ENCODE data around the gene RPL18.
"Not testable (repeated sequence)": the region's sequence is repeated elsewhere in the genome, so short reads cannot be mapped to it uniquely, and the experiment has no call there.

The RPL18 gene

GRCh38 chr19:48577908-48578307 is 41.1 kb downstream of the RPL18 start:
- not testable (repeated sequence) for DNase-seq (ENCODE audit: low read depth)

DNA sequence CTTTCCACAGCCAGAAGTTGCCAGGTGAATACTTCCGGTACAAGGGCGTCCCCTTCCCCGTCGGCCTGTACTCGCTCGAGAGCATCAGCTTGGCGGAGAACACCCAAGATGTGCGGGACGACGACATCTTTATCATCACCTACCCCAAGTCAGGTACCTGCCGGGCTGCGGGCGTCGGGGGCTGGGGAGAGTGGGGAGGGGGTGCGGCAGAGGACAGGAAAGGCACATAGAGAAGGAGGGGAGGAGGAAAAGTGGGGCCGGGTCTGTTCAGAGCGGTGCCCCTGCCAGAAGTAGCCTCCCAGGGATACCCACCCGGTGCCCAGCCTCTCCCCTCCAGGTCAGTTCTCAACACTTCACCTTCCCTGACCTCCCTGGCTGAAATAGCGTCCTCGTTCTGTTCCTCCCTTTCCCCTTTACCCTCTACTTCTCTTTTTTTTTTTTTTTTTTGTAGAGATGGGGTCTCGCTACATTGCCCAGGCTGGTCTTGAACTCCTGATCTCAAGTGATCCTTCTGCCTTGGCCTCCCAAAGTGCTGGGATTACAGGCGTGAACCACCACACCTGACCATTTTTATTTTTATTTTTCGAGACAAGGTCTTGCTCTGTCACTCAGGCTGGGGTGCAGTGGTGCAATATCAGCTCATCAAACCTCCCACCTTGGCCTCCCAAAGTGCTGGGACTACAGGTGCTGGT is 42.9 kb downstream of the RPL18 start:
- DNase-seq (ENCODE audit: low read depth): no peak

GRCh38 chr19:48573163-48573505 is 45.8 kb downstream of the RPL18 start:
- no peak for DNase-seq (ENCODE audit: low read depth)

DNA sequence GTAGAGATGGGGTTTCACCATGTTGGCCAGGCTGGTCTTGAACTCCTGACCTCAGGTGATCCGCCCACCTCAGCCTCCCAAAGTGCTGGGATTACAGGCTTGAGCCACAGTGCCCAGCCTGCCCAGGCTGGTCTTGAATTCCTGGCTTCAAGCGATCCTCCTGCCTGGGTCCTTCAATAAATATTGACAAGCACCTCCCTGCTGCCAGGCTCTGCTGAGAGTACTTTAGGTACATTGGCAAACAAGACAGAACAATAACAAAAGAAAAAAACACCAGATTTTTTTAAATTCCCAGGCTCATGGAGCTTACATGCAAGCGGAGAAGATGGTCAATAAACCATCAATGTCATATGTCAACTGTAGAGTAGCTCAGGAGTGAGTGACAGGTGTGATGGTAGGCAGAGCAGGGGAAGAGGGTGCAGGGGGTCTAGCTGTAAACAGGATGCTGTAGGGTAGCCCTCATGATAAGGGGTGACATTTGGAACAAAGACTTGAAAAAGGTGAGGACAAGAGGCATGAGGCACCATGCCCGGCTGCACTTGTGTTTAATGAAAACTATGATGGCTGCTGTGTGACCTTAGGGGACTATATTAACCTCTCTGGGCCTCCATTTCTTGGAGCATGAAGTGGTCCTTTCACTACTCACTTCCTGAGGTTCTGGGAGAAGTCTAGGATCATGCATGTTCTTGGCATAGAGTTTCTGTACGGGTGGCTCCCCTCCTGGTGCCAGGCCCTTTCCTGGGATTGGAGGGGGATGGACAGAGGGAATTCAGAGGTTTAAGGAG is 47.4 kb downstream of the RPL18 start:
- no peak for DNase-seq (ENCODE audit: low read depth)

GRCh38 chr19:48569814-48570213 is 49.2 kb downstream of the RPL18 start:
- no peak for DNase-seq (ENCODE audit: low read depth)

DNA sequence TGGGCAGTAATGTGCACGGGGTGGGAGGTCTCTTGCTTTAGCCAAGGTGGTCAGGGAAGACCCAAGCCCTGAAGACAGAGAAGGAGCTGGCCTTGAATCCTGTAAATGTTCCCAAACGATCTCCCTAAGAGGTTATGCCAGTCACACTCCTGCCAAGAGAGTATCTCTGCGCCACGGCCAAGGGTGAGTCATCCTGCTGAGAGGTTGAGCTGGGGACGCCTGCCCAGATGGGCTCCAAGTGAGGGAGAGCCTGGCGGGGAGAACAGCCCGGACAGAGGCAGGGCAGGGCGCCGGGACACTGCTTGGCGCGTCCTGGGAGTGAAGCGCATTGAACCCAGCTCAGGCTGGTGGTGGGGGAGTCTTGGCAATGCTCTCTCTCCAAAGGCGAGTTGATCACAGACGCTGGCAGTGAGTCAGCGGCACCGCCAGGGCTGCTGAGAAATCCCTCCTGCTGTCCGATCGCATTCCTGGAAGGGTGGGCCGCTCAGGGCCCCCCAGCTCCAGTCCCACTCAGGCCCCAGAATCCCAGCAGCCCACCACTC is 50.6 kb downstream of the RPL18 start:
- DNase-seq (ENCODE audit: low read depth): no peak

Measured in activated T-cell treated with anti-CD3 and anti-CD28 coated beads for 24 hours (primary cell).